ENCODE data around the gene NRXN3. TPM values are rescaled to one million over a fixed set of nuclear protein-coding genes. Genes with fewer than 3 reads are reported as not detected.

NRXN3 gene
- total and polyA plus RNA-seq, 2 of the 13 experiments (the other 11 are each of a cell fraction or from before 2014, with no cell fraction given) = 0.03 TPM; not detected in 1

DNA sequence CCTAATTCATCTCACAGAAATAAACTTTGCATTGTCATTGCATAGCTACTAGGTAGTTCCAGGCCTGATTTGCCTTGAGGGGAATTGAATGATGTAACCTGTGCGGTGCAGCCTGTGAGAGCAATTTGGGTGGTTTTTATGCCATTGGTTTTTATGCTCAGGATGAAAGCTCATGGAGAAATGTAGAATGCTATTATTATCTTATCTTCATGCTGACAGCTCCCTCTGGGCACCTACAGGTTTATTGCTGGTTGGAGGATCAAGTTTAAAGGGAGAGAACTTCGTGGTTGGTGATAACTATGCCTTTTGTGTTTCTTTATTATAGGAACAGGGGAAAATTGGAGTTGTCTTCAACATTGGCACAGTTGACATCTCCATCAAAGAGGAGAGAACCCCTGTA, 1493.3 kb downstream of the NRXN3 start (continued):
- TF ChIP-seq CTCF (CRISPR knock-in tag; IDR thresholded peaks at IDR 0.05) (no peak), ELK4 (CRISPR knock-in tag; IDR thresholded peaks at IDR 0.05; ENCODE audit: borderline replicate concordance) (no peak), IRX3 (CRISPR knock-in tag; IDR thresholded peaks at IDR 0.05; ENCODE audit: borderline replicate concordance, low read depth) (no peak), NFE2L2 (IDR thresholded peaks at IDR 0.05; ENCODE audit: low read length) (no peak), SMYD3 (CRISPR knock-in tag; IDR thresholded peaks at IDR 0.05) (no peak), SOX13 (IDR thresholded peaks at IDR 0.05) (no peak), SOX13 (CRISPR knock-in tag; conservative IDR thresholded peaks at IDR 0.05 in 1 of 2, IDR thresholded peaks at IDR 0.05 in 1 of 2) (no peak), HIVEP1 (CRISPR knock-in tag; IDR thresholded peaks at IDR 0.05) (no peak), NR3C1 (CRISPR knock-in tag; IDR thresholded peaks at IDR 0.05) (no peak), PRDM4 (CRISPR knock-in tag; IDR thresholded peaks at IDR 0.05; ENCODE audit: borderline replicate concordance) (no peak), HNF4G (IDR thresholded peaks at IDR 0.05; ENCODE audit: borderline replicate concordance, low read depth, low read length) (no peak), HNF4G (CRISPR knock-in tag; IDR thresholded peaks at IDR 0.05; ENCODE audit: borderline replicate concordance, low read depth) (no peak), ZNF331 (CRISPR knock-in tag; IDR thresholded peaks at IDR 0.05) (no peak)
- TF ChIP-seq, protein P1, sequence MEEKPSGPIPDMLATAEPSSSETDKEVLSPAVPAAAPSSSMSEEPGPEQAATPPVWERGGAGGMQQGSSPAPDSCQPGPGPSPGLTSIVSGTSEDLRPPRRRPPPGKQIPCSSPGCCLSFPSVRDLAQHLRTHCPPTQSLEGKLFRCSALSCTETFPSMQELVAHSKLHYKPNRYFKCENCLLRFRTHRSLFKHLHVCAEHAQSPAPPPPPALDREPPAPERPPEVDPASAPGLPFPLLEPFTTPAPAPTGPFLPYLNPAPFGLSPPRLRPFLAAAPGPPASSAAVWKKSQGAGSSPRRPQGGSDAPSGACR (CRISPR knock-in tag; IDR thresholded peaks at IDR 0.05) = no peak

All from HepG2 (cell line).